SK-N-MC (cell line): ENCODE data around the gene GALNT18.

Experiments
- DNase-seq: peaks from one replicate; pipeline ENCODE4 v3.0.0-alpha.2; 2011; ENCODE audit warnings: low read depth, low spot score
- H3K27ac ChIP-seq: fragments of 200-600 bp; sonication (generic); 2 replicates; pipeline ENCODE4 v1.5.1; 2016; ENCODE audit warnings: mixed run types
- H3K36me3 ChIP-seq: fragments of 200-600 bp; sonication (generic); 2 replicates; pipeline ENCODE4 v1.6.1; 2017; ENCODE audit warnings: antibody characterized with exemption, low read length, mixed read lengths; ENCODE audit not compliant: insufficient read depth
- H3K4me3 ChIP-seq: fragments of 200-600 bp; sonication (generic); 2 replicates; pipeline ENCODE4 v1.5.1; 2016
- H3K9ac ChIP-seq: fragments of 200-600 bp; sonication (generic); 2 replicates; pipeline ENCODE4 v1.8.0; 2017; ENCODE audit warnings: mixed run types, mixed read lengths; ENCODE audit not compliant: insufficient read length
- H3K9me3 ChIP-seq: fragments of 200-600 bp; sonication (generic); 2 replicates; pipeline ENCODE4 v1.6.1; 2017; ENCODE audit warnings: low read depth, mild to moderate bottlenecking, antibody characterized with exemption, low read length, moderate library complexity, mixed read lengths
- EZH2 ChIP-seq: fragments of 200-600 bp; sonication (generic); IDR thresholded peaks from one replicate; pipeline ENCODE4 v1.6.1; 2017; ENCODE audit warnings: antibody characterized with exemption
- FOXP2 ChIP-seq: optimal IDR thresholded peaks from 2 replicates; pipeline ENCODE3; 2011; ENCODE audit warnings: mild to moderate bottlenecking, moderate library complexity; ENCODE audit not compliant: insufficient read depth; ENCODE audit errors: extremely low read length, control extremely low read depth
- POLR2AphosphoS5 ChIP-seq: IDR thresholded peaks from 2 replicates; pipeline ENCODE4 v1.6.1; 2012; ENCODE audit warnings: mild to moderate bottlenecking, low read depth, low read length, borderline replicate concordance

The GALNT18 gene

GRCh38 chr11:11313426-11313825 is 308.4 kb downstream of the GALNT18 start:
- no peak overlapping the region for H3K9ac ChIP-seq
- no peaks in the 10 kb centered on the region for H3K9me3 ChIP-seq
- no peaks in the 10 kb centered on the region for H3K36me3 ChIP-seq
- no peak for DNase-seq
- no peak for TF ChIP-seq FOXP2
- no peak for TF ChIP-seq POLR2AphosphoS5
- no peak for TF ChIP-seq EZH2
- no peak overlapping the region for H3K4me3 ChIP-seq
- no peak overlapping the region for H3K27ac ChIP-seq

GRCh38 chr11:11312738-11313137 is 309.1 kb downstream of the GALNT18 start:
- TF ChIP-seq POLR2AphosphoS5 = no peak
- TF ChIP-seq EZH2 = no peak
- no peak for TF ChIP-seq FOXP2
- no peak overlapping the region for H3K27ac ChIP-seq
- no peaks in the 10 kb centered on the region for H3K9me3 ChIP-seq

GRCh38 chr11:11311169-11311568 is 310.6 kb downstream of the GALNT18 start:
- TF ChIP-seq POLR2AphosphoS5 (no peak), FOXP2 (no peak), EZH2 (no peak)
- Histone ChIP-seq H3K9me3 (no peaks in the 10 kb centered on the region), H3K36me3 (no peaks in the 10 kb centered on the region), H3K9ac (no peak overlapping the region), H3K4me3 (no peak overlapping the region), H3K27ac (no peak overlapping the region)
- DNase-seq = no peak

More at GRCh38 chr11:11312738-11313137, 309.1 kb downstream of the GALNT18 start:
- DNase-seq = no peak
- Histone ChIP-seq H3K9ac (no peak overlapping the region), H3K36me3 (no peaks in the 10 kb centered on the region), H3K4me3 (no peak overlapping the region)

GRCh38 chr11:11309906-11310305 is 311.9 kb downstream of the GALNT18 start:
- Histone ChIP-seq H3K9ac (no peak overlapping the region), H3K27ac (no peak overlapping the region), H3K4me3 (no peak overlapping the region), H3K36me3 (no peaks in the 10 kb centered on the region), H3K9me3 (no peaks in the 10 kb centered on the region)
- no peak for TF ChIP-seq POLR2AphosphoS5
- TF ChIP-seq EZH2 = no peak
- no peak for TF ChIP-seq FOXP2
- DNase-seq = no peak

- Histone ChIP-seq H3K36me3 (no peaks in the 10 kb centered on the region), H3K9ac (no peak overlapping the region), H3K9me3 (no peaks in the 10 kb centered on the region), H3K4me3 (no peak overlapping the region), H3K27ac (no peak overlapping the region)
- TF ChIP-seq EZH2 (no peak), FOXP2 (no peak), POLR2AphosphoS5 (no peak)
- no peak for DNase-seq
These were observed 313.6 kb downstream of the GALNT18 start for GRCh38 chr11:11308249-11308648.

- no peak for DNase-seq
- Histone ChIP-seq H3K4me3 (no peak overlapping the region), H3K36me3 (no peaks in the 10 kb centered on the region), H3K9ac (no peak overlapping the region), H3K27ac (no peak overlapping the region), H3K9me3 (no peaks in the 10 kb centered on the region)
- TF ChIP-seq POLR2AphosphoS5 = no peak
- TF ChIP-seq FOXP2 = no peak
- no peak for TF ChIP-seq EZH2
These were observed 314.9 kb downstream of the GALNT18 start for GRCh38 chr11:11306855-11307254.

GRCh38 chr11:11304550-11304949 is 317.3 kb downstream of the GALNT18 start:
- no peak for TF ChIP-seq EZH2
- no peak for TF ChIP-seq FOXP2
- TF ChIP-seq POLR2AphosphoS5 = no peak
- Histone ChIP-seq H3K9ac (no peak overlapping the region), H3K9me3 (no peaks in the 10 kb centered on the region), H3K4me3 (no peak overlapping the region), H3K36me3 (no peaks in the 10 kb centered on the region), H3K27ac (no peak overlapping the region)
- no peak for DNase-seq

GRCh38 chr11:11302565-11302964 is 319.2 kb downstream of the GALNT18 start:
- TF ChIP-seq POLR2AphosphoS5 (no peak), EZH2 (no peak), FOXP2 (no peak)
- DNase-seq = no peak

GRCh38 chr11:11301212-11301611 is 320.6 kb downstream of the GALNT18 start:
- DNase-seq = no peak
- Histone ChIP-seq H3K4me3 (no peak overlapping the region), H3K27ac (no peak overlapping the region), H3K36me3 (no peaks in the 10 kb centered on the region), H3K9ac (no peak overlapping the region), H3K9me3 (no peaks in the 10 kb centered on the region)
- no peak for TF ChIP-seq POLR2AphosphoS5
- TF ChIP-seq EZH2 = no peak
- TF ChIP-seq FOXP2 = no peak

More at GRCh38 chr11:11302565-11302964, 319.2 kb downstream of the GALNT18 start:
- Histone ChIP-seq H3K9me3 (no peaks in the 10 kb centered on the region), H3K27ac (no peak overlapping the region), H3K36me3 (no peaks in the 10 kb centered on the region), H3K9ac (no peak overlapping the region), H3K4me3 (no peak overlapping the region)
